Measurements from ENCODE around the gene NSUN5.
A peak's percentile ranks its signal among the peaks of the same experiment; 100 is the strongest.
"Not testable (repeated sequence)": the region's sequence is repeated elsewhere in the genome, so short reads cannot be mapped to it uniquely, and the experiment has no call there.

The NSUN5 gene

DNA sequence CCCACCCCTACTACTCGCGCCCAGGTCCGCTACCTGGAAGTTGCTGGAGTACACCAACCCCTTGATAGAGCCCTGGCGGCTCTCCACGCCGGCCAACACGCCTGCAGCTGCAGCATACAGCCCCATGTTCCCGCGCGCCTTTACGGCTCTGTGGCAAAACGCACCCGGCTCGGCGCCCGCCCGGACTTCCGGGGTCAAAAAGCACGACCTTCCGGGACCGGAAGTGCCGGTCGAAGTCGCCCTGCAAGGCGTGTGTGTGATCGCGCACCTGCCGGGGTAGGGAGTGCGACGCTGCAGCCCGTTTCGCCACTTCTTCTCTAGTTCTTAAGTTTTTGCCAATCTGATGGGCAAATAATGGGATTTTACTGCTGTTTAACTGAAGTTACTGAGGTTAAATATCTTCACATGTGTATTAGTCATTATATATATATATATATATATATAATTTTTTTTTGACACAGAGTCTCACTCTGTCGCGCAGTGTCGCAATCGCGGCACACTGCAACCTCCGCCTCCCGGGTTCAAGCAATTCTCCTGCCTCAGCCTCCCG, at the start of gene NSUN5:
Gene NSUN5, minus strand, starts transcription at position 162 of the 550 bp plus-strand sequence. Its CDS starts 36 bp downstream, at position 126.
- DNase-seq = peak; percentile 89

DNA sequence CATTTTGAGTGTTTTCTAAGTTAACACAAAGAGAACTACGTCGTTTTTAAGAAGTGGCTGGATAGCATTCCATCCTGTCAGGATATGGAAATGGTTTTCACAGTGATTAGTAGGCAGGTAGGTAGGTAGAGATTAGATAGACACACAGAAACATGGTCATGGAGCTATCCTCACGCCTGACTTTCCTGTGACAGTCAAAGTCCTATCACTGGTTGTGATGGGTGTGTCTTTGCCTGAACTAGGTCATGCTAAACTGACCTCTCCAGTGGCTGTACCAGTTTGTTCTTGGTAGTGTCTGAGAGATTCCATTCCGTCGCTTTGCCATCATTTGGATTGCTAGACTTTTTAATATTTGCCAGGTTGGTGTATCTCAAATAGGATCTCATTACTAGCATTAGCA, 47.5 kb upstream of the NSUN5 start:
- DNase-seq = no peak

DNA sequence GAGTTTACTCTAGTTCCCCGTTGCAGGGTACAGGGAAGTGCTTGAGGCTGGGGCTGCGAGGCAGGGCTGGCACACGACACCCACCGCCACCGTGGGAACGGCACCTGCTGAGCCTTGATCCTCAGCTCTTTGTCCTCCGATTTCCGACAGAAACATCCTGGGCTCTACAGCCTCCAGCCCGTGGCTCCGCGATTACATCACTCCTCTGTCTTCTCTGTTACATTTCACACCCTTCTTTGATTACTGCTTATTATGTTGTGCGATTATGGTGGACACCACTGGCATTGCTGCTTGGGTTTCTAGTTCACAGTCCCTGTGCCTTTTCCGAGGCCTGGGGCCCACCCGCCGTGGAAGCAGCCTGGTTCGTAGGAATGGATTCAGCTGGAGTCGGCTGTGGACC, 46.2 kb upstream of the NSUN5 start:
- DNase-seq = no peak

- no peak for DNase-seq
These were observed 45.6 kb upstream of the NSUN5 start for GRCh38 chr7:73354196-73354595.

GRCh38 chr7:73353243-73353642, 44.6 kb upstream of the NSUN5 start:
- no peak for DNase-seq

DNA sequence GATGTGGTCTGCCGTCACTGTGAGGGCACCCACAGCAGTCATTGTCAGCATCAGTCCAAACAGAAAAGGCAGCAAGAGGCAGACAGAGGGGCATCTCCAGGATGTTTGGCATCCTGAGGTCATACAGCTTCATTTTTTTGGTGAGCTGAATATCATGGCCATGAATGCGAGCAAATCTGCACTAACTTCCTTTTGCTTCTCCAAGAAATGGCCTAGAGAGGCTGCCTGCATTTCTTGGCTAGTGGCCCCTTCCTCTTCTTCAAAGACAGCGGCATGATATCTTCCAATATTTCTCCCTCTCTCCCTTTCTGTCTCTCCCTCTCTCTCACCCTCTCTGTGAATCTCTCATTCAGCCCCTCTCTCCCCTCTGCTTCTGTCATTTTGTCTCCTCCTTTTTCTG, 44.2 kb upstream of the NSUN5 start:
- DNase-seq = no peak

- DNase-seq = no peak
These were observed 43.0 kb upstream of the NSUN5 start for GRCh38 chr7:73351447-73352167.

DNA sequence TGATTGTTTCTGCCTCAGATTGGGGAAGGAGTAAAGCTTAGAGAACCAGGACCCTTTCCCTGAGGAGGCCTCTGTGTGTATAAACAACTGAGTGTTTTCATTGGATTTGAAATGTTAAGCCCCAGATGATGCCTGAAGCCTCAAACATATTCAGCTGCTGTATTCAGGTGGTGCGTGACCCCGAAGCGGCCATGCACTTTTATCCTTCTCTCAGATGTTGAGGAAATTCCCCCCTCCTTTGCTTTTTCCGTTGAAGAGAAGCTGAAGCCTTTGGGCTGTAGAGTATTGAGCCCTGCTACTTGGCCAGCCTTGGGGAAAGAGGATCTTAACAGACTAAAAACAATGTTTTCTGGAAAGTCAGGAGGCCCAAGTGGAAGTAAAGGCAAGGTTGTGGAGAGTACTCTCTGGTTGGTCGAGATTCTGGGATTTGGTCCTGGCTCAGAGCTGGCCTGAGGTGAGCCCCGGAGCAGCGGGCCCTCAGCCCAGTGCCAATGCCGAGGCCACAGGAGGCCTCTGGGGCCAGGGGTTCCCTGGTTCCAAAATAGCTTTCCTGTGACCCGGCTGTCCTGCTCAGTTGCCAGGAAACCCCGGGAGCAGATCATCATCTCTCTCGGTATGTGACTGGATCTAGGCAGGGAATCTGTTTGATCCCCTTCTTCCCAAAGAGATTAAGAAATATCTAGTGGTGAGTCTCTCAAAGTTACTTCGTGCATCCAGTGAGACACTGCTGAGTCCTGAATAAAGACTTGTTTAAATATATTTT, 41.9 kb upstream of the NSUN5 start:
- DNase-seq = no peak

- DNase-seq = no peak
These were observed 41.1 kb upstream of the NSUN5 start for GRCh38 chr7:73349763-73350162.

- DNase-seq = no peak
These were observed 37.3 kb upstream of the NSUN5 start for GRCh38 chr7:73345951-73346350.

GRCh38 chr7:73345538-73345937, 36.9 kb upstream of the NSUN5 start:
- no peak for DNase-seq

DNA sequence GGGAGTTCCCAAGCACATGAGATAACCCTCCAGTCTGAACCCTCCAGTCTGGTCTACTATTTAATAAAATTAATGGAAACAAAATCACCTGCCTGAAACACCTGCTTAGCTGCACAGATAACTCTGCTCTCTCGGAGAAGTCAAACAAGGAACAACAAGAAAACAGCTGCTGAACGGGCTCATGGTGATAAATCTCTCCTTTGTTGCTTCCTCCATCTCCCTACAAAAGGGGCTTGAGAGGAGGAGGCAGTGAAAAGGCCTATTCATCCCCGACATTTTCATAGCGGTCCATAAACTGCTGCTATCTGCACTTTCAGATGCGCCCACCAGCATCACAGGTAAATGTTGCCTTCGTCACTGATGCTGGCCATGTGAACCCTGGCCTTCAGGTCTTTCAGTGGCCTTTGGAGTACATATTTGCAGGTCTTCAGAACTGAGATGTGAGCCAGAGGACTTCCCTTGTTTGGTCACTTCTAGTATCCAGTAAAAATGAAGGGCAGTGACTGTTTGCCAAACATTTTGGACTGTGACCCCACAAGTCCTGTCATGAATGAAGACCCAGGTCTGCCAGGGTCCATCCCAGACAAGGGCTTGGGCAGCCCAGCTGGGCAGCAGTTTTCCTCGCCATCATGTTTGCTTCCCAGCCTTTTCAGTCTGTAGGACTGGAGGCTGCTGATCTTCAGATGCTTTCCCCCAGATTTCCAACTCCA, 35.2 kb upstream of the NSUN5 start:
- peak; percentile 15 for DNase-seq

DNA sequence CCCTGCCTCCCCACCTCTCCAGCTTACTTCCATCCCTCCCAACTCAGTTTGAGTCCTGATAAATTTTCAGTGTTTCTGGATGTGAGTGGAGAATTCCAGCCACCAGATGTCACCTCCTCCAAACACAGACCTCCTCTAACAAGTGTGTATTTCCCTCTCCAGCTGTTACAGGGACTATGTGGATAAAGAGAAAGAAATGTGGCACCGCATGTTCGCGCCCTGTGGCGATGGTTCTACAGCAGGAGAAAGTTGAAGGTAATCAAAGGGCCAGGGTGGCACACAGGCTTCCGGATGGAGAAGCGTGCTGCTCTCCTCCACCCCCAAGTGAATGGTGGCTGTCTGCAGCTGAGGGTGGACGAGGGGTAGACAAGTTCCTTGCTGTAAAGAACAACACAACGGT, 34.0 kb upstream of the NSUN5 start:
- DNase-seq = no peak

DNA sequence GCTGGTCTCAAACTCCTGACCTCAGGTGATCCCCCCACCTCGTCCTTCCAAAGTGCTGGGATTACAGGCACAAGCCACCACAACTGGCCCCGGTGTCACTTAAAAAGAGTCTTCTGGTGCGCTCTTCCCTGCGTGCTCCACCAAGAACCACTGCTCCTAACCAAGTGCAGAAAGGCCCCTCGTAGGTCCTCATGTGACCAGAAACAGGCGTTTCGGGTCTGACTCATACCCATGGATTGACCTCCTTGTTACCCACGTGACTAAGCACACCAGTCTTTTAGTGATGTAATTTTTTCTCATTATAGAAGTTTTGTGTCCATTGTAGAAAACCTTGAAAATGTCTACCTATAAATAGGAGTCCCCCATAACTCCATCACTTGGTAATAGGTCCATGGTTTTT, 33.3 kb upstream of the NSUN5 start:
- DNase-seq = no peak

- DNase-seq = no peak
These were observed 31.9 kb upstream of the NSUN5 start for GRCh38 chr7:73340514-73340913.

DNA sequence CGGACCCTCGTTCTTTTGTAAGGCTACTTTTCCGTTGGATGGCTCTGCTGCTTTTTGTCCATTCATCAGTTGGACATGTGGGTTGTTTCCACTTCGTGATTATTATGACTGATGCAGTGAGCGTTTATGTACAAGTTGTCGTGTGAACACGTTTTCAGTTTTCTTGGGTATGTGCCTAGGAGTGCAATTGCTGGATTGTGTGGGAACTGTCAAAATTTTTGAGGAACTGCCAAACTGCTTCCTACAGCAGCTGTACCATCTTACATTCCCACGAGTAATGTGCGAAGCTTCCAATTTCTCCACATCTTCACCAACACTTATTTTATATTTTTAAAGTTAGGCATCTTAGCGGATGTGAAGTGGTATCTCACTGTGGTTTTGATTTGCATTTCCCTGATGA, 29.7 kb upstream of the NSUN5 start:
- DNase-seq = no peak

- DNase-seq = no peak
These were observed 23.8 kb upstream of the NSUN5 start for GRCh38 chr7:73332447-73332846.

GRCh38 chr7:73330772-73331171, 22.1 kb upstream of the NSUN5 start:
- no peak for DNase-seq

DNA sequence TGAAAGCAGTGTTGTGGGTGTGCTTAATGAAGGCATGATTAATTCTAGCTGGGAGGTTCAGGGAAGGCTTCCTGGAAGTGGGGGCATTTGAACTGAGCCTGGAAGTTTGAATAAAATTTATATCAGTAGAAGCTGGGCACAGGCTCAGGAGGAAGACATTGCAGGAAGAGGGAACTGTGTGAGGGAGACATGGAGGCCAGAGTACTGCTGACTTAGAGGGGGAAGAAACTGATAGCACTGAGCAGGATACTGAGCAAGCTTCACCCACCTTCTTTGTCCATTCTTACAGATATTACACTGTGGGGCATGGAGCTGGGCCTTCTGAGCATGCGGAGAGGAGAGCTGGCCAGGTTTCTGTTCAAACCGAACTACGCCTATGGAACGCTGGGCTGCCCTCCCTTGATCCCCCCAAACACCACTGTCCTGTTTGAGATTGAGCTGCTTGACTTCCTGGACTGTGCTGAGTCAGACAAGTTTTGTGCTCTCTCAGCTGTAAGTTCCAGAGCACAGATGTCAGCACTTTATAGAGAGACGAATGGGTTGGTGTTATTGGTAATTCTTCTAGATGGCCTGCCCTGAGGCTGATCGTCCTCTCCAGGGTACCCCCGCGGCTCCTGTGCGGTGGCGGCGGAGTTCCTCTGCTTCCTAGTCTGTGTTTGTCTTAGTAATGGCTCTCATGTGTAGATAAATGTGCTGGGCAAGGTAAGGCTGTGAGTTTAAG, 21.4 kb upstream of the NSUN5 start:
- no peak for DNase-seq

DNA sequence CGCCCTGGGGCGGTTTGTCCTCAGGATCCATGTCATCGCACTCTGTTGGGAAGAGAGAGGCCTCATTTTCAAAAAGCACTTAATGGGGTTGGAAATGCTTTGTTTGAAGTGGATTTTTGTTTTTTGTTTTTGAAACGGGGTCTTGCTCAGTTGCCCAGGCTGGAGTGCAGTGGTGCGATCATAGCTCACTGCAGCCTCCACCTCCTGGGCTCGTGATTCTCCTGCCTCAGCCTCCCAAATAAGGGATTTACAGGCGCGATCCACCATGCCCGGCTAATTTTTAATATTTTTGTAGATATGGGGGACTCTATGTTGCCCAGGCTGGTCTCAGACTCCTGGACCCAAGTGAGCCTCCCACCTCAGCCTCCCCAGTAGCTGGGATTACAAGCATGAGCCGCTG, 20.1 kb upstream of the NSUN5 start:
- DNase-seq = no peak

- DNase-seq = not testable (repeated sequence)
These were observed 19.3 kb upstream of the NSUN5 start, which contains the start of the genes FKBP6 and TRIM50 for GRCh38 chr7:73327922-73328321. FKBP6 (plus strand) TSS chr7:73328161; CDS start chr7:73328429, 268 bp downstream. TRIM50 (minus strand) TSS chr7:73328082; CDS start chr7:73324787, 3,295 bp downstream.

GRCh38 chr7:73327449-73327848, 18.8 kb upstream of the NSUN5 start:
- DNase-seq = not testable (repeated sequence)

GRCh38 chr7:73325424-73325823, 16.8 kb upstream of the NSUN5 start:
- DNase-seq = not testable (repeated sequence)
